Mesodermal cell (in vitro differentiated cells): ENCODE data around the gene CLCNKA. TPM values are rescaled to one million over a fixed set of nuclear protein-coding genes. Genes with fewer than 3 reads are reported as not detected.
"Not testable (repeated sequence)": the region's sequence is repeated elsewhere in the genome, so short reads cannot be mapped to it uniquely, and the experiment has no call there.

ENCODE experiments used
- H3K27ac ChIP-seq: 2 replicates; pipeline ENCODE4 v1.7.0; 2013; ENCODE audit warnings: mild to moderate bottlenecking, low read depth, low read length, moderate library complexity; ENCODE audit not compliant: severe bottlenecking
- H3K36me3 ChIP-seq: 2 replicates; pipeline ENCODE4 v1.7.1; 2013; ENCODE audit warnings: mild to moderate bottlenecking, low read length, moderate library complexity; ENCODE audit not compliant: control insufficient read depth, insufficient read depth
- H3K4me1 ChIP-seq: one replicate; pipeline ENCODE4 v1.7.1; 2013; ENCODE audit warnings: mild to moderate bottlenecking, low read length; ENCODE audit not compliant: insufficient read depth, control insufficient read depth, poor library complexity, severe bottlenecking
- H3K4me3 ChIP-seq: 2 replicates; pipeline ENCODE4 v1.7.0; 2013; ENCODE audit warnings: low read length, control low read depth, mild to moderate bottlenecking; ENCODE audit not compliant: insufficient read depth, poor library complexity, severe bottlenecking; ENCODE audit errors: extremely low read depth
- H3K9me3 ChIP-seq: 2 replicates; pipeline ENCODE4 v1.7.1; 2013; ENCODE audit warnings: mild to moderate bottlenecking, low read length, moderate library complexity; ENCODE audit not compliant: control insufficient read depth
- WGBS, 2 experiments: methylation state at CpG; one replicate each; pipeline ENCODE4 v1.1.5; 2013; ENCODE audit warnings: missing lambda C conversion rate in 2 of 2; ENCODE audit not compliant: insufficient coverage in 2 of 2; 5-methylcytosine and 5-hydroxymethylcytosine counted together
- polyA plus RNA-seq, 2 experiments: library from polyadenylated mRNA; stranded (reverse); fragments of 50-300 nt; gene quantifications; one replicate each; pipeline ENCODE4 v1.2.3, GENCODE V29; 2013

CLCNKA gene
- polyA plus RNA-seq (2013, experiment 1 of 2), result 0.85 TPM
- polyA plus RNA-seq (2013, experiment 2 of 2), result 0.46 TPM

- Histone ChIP-seq H3K4me3 (no peak within 1 kb of the TSS), H3K9me3 (no peaks in the 10 kb centered on the region), H3K36me3 (no peaks in the 10 kb centered on the region), H3K27ac (no peak within 1 kb of the TSS), H3K4me1 (peaks cover 41% of the 10 kb centered on the region)
- 89 to 90% methylated on average over 2 to 4 of the region's 6 CpGs for WGBS, 2 experiments
Observed at GRCh38 chr1:16021681-16022080, at the start of gene CLCNKA. CLCNKA (plus strand) TSS chr1:16022036; CDS start chr1:16022620, 584 bp downstream.

- WGBS, 2 experiments, result 100% methylated on average over 1 of the region's 1 CpG
- Histone ChIP-seq H3K27ac (no peak overlapping the region), H3K4me3 (no peak overlapping the region), H3K4me1 (no peaks in the 10 kb centered on the region), H3K36me3 (peaks cover 60% of the 10 kb centered on the region), H3K9me3 (peaks cover 24% of the 10 kb centered on the region)
Observed at GRCh38 chr1:15972409-15972808, 49.4 kb upstream of the CLCNKA start.

DNA sequence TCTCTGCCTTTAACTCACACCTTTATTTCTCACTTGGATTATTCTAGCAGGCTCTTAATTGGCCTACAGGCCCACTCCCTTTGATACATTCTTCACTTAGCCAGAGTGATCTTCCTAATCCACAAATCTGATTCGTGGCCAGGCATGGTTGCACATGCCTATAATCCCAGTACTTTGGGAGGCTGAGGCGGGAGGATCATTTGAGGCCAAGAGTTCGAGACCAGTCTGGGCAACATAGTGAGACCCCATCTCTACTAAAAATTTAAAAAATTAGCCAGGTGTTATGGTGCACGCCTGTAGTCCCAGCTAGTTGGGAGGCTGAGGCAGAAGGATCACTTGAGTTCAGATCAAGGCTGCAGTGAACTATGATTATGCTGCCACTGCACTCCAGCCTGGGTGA is 48.1 kb upstream of the CLCNKA start:
- Histone ChIP-seq H3K27ac (no peak overlapping the region), H3K4me1 (no peaks in the 10 kb centered on the region), H3K9me3 (peaks cover 22% of the 10 kb centered on the region), H3K4me3 (no peak overlapping the region), H3K36me3 (peaks cover 47% of the 10 kb centered on the region)
- 97 to 100% methylated on average over 1 to 4 of the region's 4 CpGs for WGBS, 2 experiments

DNA sequence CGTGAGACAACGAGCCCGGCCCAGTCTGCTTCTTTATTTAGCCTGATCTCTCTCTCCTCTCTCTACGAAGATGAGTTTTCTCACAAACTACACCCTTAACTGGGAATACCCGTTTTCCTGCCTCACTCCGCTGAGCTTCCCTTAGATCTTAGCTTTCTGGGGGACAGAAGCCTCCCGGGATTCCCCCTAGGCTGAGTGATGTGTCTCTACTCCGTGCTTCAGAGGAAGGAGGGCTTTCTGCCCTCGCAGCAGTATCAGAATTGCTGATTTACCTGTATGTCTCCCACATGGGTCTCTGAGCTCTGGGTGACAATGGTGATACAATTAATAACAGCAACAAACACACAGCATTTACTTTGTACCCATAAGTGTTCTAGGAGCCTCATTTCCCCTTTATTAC is 47.0 kb upstream of the CLCNKA start:
- Histone ChIP-seq H3K9me3 (peaks cover 18% of the 10 kb centered on the region), H3K27ac (no peak overlapping the region), H3K4me3 (peak overlapping the region; percentile 90), H3K36me3 (peaks cover 36% of the 10 kb centered on the region), H3K4me1 (no peaks in the 10 kb centered on the region)
- 68 to 88% methylated on average over 6 to 8 of the region's 9 CpGs for WGBS, 2 experiments

DNA sequence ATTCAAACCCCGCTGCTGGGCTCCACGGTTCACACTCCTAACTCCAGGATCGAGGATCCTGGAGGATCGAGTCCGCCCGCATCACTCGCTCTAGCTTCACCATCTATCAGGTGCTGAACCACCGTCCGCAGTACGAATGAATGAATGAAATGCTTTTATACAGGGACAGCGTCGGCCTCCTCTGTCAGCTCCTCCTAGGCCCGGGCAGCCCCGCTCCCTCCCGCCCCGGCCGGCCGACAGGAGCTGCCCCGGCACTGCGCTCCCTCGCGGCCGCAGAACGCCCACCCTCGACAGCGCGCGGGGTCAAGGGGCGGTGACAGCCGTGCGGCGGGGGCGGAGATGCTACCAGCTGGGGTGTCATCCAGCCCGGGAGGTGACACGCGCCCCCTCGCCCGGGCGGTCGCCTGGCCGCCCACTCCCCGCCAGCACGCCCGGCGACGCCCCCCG is 46.5 kb upstream of the CLCNKA start:
- no peaks in the 10 kb centered on the region for H3K4me1 ChIP-seq
- H3K36me3 ChIP-seq, result peaks cover 31% of the 10 kb centered on the region
- peaks cover 13% of the 10 kb centered on the region for H3K9me3 ChIP-seq
- peak overlapping the region; percentile 90 for H3K4me3 ChIP-seq
- peak overlapping the region; percentile 95 for H3K27ac ChIP-seq
- WGBS, 2 experiments, result 0 to 2% methylated on average over 19 to 37 of the region's 47 CpGs

DNA sequence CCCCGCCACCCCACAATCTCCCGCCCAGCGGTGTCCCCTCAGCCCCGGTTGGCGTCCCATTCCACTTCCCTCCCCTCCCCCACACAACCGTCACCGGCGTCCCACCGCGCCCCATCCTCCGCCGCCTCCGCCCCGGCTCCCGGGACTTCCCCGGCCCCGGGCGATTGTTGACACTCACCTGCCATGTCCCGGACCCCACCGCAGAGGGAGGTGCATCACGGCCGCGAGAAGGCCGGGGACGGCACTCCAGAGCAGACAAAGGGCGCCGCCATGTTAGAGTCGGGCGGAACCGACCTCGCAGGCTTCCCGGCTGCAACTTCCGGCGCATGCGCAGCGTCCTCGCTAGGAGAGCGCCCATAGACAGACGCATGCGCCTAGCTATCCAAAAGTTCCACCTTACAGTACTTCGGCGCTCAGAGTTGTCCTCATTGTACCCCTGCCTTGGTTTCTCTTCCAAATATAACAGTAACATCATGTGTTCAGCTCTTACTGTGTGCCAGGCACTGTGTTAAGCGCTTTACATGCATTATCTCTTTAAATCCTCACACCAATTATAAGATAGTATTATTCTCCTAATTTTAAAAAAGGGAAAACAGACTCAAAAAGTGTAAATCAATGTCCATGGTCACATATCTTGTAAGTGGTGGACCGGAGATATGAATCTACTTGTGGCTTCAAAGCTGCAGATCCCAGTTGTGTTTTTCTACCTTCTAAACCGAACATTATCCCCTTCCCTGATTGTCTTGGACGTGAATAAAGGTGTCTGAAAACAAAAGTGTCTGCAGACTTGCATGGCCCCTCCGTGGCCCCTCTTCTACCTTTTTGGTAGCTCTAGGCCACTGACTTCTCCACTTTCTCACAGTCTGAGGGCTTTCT is 45.8 kb upstream of the CLCNKA start, which contains the start of gene ZBTB17:
Gene ZBTB17, minus strand, starts transcription at position 297 of the 876 bp plus-strand sequence. CDS start 27,606 bp downstream, outside the sequence.
- H3K27ac ChIP-seq, result peak within 1 kb of the TSS; percentile 95
- H3K4me1 ChIP-seq, result no peaks in the 10 kb centered on the region
- WGBS, 2 experiments, result 11 to 13% methylated on average over 32 to 34 of the region's 47 CpGs
- peaks cover 25% of the 10 kb centered on the region for H3K36me3 ChIP-seq
- H3K4me3 ChIP-seq, result peak within 1 kb of the TSS; percentile 90
- peaks cover 13% of the 10 kb centered on the region for H3K9me3 ChIP-seq

DNA sequence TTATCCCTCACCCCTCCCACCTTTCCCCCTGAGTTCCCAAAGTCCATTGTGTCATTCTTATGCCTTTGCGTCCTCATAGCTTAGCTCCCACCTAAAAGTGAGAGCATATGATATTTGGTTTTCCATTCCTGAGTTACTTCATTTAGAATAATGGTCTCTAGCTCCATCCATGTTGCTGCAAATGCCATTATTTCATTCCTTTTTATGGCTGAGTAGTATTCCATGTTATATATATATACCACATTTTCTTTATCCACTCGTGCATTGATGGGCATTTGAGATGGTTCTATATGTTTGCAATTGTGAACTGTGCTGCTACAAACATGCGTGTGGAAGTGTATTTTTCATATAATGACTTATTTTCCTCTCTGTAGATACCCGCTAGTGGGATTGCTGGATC is 43.9 kb upstream of the CLCNKA start:
- H3K36me3 ChIP-seq, H3K4me3 ChIP-seq, H3K4me1 ChIP-seq, H3K27ac ChIP-seq: not testable (repeated sequence)
- H3K9me3 ChIP-seq, result peaks cover 17% of the 10 kb centered on the region
- no CpG with 5 or more reads among the region's 4 CpGs for WGBS, 2 experiments

- peaks cover 4% of the 10 kb centered on the region for H3K4me1 ChIP-seq
- no peak overlapping the region for H3K4me3 ChIP-seq
- H3K27ac ChIP-seq, result no peak overlapping the region
- WGBS, 2 experiments, result 79% methylated on average over 2 of the region's 3 CpGs; no CpG with 5 or more reads in 1 of the 2 experiments
- H3K36me3 ChIP-seq, result no peaks in the 10 kb centered on the region
- peaks cover 11% of the 10 kb centered on the region for H3K9me3 ChIP-seq
Observed at GRCh38 chr1:15981679-15982078, 40.2 kb upstream of the CLCNKA start.

- H3K9me3 ChIP-seq, result peaks cover 9% of the 10 kb centered on the region
- no peak overlapping the region for H3K27ac ChIP-seq
- no peak overlapping the region for H3K4me3 ChIP-seq
- no peaks in the 10 kb centered on the region for H3K36me3 ChIP-seq
- WGBS, 2 experiments, result 62 to 67% methylated on average over 1 of the region's 1 CpG
- peaks cover 4% of the 10 kb centered on the region for H3K4me1 ChIP-seq
Observed at GRCh38 chr1:15983275-15983674, 38.6 kb upstream of the CLCNKA start.

DNA sequence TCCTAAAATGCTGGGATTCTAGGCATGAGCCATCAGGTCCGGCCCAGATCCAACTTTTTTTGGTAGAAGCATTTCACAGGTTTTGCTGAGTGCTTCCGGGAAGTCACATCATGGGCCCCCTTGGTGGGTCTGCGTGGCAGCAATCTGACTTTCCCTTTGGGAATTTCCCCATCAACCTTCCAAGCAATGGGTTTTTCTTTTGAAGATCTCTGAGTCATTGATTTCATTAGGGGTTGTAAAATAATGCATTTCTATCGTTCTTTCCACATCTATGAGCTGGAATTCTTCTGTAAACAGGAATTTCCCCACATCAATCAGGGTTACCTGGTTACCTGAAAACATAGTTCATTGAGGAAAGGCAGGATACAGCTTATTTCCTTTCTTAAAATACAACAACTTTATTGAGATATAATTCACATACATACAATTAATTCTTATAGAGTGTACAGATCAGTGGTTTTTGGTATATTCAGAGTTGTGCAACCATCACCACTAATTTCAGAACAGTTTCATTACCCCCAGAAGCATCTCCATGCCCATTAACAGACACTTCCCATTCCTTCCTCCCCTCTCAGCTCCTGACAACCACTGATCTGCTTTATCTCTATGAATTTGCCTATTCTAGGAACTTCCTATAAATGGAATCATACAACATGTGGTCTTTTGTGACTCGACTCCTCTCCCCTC is 36.1 kb upstream of the CLCNKA start:
- 84 to 92% methylated on average over 3 of the region's 5 CpGs for WGBS, 2 experiments
- Histone ChIP-seq H3K9me3 (peaks cover 4% of the 10 kb centered on the region), H3K4me3 (no peak overlapping the region), H3K4me1 (peaks cover 4% of the 10 kb centered on the region), H3K27ac (no peak overlapping the region), H3K36me3 (no peaks in the 10 kb centered on the region)
